NCI-H1417 (cell line): Measurements from ENCODE around the gene ADAMTS19.
A peak's percentile ranks its signal among the peaks of the same experiment; 100 is the strongest.

Source experiments
- DNase-seq, 3 experiments: peaks; one replicate each; lab custom pipeline; 2025; lab: John Stamatoyannopoulos, UW

Gene ADAMTS19

DNA sequence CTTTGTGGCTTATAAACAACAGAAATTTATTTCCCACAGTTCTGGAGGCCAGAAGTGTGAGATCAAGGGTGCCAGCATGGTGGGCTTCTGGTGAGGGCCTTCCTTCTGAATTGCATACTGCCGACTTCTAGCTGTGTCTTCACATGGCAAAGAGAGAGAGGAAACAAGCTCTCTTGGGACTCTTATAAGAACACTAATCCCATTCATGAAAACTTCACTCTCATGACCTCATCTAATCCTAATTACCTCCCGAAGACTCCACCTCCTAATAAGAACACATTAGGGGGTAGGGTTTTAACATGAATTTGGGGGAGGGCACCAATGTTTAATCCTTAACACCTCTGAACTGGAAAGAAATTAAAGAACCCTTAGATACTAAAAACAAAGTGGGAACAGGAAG is 211.9 kb downstream of the ADAMTS19 start:
- no peak for DNase-seq

DNA sequence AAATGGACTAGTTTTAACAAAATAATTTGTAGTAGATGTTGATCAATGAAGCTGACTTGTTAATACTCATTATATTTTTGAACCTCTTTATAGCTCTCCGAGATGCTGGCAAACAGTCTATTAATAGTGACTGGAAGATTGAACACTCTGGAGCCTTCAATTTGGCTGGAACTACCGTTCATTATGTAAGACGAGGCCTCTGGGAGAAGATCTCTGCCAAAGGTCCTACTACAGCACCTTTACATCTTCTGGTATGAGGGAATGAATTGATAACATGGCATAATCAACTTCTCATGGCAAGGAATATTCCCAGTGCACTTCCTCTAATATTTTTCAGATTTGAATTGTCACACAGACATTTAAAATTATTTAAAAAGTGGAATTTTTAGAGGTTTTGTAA is 219.6 kb downstream of the ADAMTS19 start:
- no peak for DNase-seq

DNA sequence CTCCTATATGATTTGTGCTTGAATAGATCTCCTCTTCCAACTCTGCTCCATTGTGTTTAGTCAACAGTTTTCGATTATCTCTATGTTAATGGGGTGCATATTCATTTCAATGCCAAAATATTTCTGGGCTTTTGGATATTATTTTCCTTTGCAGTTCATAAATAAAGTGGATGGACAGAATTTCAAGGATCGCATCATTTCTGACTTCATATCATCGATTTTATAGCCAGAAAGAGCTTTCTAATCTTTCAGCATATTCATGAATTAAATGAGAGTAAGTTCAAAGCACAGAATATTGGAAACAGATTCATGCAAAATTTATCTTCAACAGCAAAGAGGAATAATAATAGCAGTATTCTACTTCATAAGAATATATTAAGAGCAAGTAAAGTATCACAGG is 227.8 kb downstream of the ADAMTS19 start:
- DNase-seq, result no peak

DNA sequence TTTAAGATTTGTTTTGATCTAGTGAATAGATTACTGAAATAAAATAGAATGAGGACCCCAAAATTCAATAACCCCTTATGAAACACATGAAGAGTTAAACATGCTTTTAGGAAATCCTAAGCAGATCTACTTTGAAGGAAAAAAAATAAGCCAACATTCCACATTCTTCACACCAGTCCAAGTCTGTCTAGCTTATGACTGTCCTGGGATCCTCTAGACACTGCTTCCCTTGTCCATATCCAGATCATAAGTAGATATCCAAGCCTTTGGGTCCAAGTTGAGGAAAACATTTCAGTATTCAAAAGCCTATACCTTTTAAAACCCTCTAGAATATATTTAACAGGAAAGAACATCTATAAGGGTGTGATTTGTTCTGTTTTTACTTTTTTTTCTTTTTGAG is 228.9 kb downstream of the ADAMTS19 start:
- DNase-seq, result no peak

DNA sequence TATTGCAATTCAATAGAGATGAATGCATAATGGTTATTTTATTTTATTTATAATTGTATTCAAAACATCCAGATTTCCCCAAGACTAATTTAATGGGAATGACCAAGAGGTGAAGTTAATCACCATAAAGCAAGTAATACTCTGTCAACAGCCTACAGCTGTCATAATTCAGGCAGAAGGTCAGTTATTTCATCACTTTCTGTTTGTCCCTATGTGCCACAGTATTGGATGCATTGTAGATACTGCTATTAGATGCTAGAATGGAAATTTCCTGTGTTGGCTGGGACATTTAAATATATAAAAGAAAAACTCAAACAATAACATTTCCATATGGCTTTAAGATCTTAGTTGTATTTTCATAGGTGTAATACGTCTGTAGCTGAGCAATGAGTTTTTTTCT is 231.1 kb downstream of the ADAMTS19 start:
- DNase-seq, result no peak

DNA sequence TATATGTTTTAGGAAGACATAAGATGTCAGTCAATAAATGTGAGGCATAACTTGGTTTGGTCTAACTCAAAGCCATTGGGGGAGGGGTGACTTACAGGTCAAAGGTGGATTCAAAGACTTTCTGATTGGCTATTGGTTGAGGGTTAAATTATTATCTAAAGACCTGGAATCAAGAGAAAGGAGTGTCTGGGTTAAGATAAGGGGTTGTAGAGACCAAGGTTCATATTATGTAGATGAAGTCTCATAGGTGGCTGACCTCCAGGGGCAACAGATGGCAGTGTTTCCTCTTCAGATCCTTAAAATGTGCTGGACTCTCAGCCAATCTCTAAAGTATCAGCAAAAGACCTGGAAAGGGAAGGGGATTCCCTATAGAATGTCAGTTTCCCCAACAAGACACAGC is 236.5 kb downstream of the ADAMTS19 start:
- no peak for DNase-seq

DNA sequence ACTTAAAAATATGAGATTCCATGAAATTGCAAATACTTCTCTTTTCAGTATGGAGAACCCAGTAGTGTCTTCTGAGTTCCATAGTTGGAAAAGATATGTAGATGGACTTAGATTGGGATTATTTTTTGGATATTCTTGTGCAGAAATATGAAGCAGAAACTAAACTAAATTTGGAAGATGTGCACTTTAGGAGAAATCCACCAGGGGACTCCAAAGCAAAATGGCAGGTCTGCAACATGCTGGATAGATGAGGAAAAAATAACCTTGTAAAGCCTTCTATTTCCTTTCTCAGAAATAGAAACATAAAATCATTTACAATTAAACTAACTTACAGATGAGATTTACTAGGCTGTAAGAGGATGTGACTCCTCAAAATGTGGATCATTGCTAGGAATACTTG is 238.6 kb downstream of the ADAMTS19 start:
- DNase-seq, result no peak

DNA sequence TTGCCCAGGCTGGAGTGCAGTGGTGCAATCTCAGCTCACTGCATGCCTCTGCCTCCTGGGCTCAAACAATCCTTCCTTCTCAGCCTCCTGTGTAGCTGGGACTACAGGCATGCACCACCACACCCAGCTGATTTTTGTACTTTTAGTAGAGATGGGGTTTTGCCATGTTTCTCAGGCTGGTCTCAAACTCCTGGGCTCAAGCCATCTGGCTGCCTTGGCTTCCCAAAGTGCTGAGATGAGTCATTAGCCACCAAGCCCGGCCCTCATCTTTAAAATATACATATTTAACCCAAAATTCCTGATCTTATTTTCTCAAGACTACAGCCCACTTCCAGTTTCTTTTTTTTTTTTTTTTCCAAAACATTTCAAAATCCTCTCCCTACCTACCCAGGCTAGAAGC is 256.1 kb downstream of the ADAMTS19 start:
- DNase-seq, result no peak

DNA sequence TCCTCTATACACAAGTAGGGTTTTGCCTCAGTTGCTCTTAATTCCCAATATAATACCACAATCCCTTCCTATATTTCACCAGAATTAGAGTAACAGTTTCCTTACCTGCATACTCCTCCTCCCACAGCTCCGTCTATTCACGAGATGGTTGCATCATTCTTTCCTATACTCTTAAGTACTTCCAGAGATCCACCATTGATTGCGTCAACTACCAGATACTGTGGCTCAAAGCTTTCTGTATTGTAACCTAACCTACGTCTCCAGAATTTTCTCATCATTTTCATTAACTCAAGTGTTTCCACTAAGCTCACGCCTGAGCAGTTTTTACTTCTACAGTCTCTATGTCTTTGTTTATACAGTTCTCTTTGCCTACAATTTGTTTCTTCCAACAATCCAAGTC is 256.6 kb downstream of the ADAMTS19 start:
- no peak for DNase-seq

DNA sequence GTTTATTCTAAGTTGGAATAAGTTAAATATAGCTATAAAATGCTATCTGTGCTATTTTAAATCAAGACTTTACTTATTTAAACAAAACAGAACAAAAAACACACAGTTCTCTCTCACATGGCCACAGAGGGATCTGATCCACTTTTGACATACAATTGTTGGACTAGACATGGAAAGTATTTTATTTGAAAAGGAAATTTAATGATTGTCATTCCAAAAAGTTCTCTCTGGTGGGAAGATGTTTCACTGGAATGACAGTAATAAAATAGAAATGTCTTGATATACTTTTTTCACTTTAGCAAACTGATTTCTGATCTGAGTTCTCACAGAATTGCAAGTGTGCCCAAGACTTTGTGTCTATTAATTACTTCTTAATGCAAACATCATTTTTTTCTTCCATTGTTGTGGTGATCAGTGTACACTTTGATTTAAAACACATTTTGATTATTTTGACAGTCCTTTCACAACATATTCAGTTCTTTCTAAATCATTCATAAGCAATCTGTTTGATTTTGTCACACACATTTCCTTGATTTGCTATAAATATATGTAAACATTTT is 257.7 kb downstream of the ADAMTS19 start:
- no peak for DNase-seq

DNA sequence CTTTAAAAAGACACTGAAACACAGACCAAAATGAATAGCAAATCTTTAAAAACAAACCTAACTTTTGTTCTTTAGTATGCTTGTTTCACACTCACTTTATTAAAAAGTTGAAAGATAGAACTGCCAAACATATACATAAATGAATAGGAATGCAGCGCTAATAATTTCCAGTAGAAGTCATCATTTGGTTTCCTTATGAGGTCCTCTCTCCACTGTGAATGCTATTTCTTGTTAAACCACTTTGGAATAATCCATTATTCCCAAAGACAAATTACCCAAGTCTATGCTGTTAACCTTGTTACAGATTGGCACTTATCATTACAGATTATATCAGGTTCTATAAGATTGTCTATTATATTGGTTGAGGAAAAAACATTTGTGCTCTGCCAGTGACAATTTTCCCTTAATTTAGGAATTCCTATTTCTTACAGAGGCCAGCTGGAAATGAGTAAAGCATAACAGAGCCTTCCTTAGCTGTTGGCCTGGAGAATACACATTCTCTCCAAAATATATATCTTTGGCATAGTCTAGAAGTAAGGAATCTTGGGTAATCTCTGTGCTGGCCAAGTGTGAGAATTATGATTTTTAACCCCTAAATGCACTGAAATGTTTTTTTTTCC is 258.5 kb downstream of the ADAMTS19 start:
- no peak for DNase-seq

DNA sequence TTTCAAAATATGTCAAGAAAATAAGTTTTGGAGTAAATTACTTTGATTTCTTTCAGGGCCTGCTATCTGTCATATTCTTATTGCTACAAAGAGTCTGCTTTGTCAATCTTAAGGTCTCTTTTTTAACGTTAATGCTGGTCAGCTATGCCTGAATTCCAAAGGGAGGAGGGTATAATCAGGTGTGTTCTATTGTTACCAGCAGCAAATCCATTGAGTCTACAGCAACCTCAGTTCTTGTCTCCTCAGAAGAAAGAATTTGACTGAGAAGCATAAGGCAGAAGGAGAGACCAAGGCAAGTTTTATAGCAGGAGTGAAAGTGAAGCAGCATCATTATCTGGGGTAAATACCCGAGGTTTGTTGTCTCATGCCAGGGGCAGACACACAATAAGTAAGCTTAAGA is 264.1 kb downstream of the ADAMTS19 start:
- no peak for DNase-seq

DNA sequence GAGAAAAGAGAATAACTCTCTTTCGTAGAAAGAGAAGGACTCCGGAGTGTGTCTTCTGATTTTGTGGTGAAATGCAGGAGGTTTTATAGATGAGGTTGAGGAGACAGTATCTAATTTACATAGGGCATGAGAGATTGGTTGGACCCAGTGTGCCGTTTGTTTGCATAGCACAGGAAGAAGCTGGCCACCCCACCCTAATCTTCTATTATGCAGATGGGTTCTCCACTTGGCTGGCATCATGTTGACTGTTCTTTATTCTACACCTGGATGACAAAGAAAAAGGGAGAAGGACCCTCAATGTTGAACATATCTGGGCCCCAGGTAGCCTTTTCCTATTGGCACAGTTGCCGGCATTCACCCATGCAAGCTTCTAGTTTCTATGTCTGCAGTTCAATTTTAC is 264.5 kb downstream of the ADAMTS19 start:
- DNase-seq, result no peak

DNA sequence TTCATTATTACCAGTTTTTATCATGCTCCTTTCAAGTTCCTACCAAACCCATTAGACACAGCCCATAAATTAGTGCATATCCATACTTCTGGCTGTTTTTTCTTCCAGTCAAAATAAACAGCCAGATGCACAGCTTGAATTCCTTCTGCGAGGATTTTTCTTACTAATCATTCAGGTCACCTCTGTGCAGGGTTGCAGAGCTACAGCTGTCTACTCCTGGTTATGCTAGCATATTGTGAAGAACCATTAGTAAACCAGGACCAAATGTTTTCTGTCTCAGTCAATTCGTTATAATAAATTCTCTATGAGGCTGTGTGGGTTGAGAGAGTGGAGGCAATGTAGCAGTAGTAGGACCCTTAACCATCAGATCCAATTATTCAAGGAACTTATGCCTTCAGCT is 279.7 kb downstream of the ADAMTS19 start:
- no peak for DNase-seq

DNA sequence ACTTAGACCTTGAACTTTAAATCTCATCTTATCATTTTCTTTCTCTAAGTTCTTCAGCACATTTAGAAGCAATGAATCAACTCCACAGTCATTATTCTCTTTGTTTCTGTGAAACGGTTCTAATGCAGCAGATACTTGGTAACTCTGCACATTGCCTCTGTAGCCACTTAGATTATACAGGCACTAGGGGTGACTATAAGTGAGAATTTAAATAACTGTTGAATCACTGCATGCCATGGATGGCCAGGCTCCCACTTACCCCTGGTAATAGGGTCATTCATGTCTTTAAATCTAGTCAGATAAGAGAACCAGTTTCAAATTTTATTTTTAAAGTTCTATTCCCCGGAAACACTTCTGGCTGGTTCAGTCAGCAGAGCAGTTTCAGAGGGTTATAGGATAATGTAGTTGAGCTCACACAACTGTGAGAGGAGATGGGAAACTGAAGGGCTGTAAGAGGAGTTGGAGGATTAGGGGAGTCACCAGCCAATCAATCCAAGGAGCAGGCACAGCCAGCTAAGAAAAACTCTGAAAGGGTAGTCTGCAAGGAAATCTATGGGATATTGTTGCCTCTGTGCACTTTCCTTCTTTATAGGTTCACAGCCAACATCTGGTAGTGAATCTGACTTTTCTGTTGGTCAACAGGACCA is 283.6 kb downstream of the ADAMTS19 start:
- DNase-seq, result no peak

DNA sequence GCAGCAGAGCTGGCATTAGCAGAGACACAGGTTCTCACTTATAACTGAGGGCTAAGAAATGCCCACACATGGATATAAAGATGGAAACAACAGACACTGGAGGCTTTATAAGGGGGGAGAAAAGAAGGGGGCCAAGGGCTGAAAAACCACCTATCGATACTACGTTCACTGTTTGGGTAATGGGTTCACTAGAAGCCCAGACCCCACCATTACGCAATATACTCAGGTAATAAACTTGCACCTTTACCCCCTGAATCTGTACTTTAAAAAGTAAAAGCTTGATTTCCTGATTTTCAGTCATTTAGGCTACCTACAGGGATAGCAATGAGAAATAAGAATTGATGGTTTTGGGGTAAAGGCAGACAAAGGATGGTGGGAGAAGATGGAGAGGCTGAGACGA is 285.9 kb downstream of the ADAMTS19 start:
- DNase-seq, result no peak

DNA sequence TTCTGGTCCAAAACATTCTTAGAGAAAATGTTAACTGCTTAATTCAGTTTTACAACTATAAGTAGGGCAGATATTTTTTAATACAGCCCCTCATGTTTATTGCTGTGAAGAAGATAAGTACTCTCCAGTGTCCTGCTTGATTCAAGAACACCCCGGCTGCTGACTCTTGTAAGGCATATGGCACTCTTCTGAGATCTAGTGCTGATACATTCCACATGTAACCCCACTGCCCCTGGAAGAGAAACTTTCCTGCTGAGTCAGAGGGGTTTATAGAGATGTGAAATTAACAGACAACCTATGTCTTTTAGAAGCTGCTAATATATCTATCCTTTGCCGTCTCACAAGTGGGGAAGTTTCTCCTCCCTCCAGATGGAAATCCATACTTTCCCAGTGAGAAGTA is 286.8 kb downstream of the ADAMTS19 start:
- DNase-seq, result no peak

DNA sequence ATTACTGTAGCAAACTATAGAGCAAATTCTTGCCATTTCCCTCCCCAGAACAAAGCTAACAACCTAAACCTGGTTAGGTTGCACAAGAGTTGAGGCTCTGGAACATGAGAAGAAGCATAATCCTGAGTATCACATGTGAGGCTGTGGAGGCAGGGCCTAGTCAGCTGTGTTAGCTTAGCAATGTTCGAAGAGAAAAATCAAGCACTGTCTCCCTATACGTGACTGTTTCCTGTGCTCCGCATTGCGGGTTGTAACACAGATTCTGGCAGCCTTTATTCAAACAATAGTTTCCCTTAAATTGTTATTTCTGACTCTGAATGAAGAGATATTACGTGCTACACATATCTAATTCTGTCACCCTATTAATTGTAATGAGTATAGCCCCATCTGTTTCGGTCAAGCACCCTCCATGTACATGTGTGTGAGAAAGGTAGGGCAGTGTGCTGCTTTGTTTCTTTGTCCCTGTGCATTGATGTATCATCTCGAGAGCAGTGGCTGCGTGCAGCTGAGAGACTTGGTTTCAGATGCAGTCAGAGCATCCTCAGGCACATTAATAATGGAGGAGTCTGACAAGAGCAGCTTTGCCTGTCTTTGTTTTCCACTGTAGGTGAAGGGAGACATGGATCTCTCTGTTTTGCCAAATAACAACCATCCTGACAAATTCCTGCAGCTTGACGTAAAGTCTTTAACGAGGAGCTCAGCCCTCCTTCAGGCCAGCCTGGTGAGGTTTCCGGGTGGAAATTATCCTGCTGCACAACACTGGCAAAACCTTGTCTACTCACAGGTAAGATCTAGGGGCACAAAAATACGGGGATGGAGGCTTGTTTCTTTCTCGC is 287.7 kb downstream of the ADAMTS19 start, which contains the start of gene MINAR2:
Gene MINAR2 (plus strand): TSS at position 523 of the 836 bp plus-strand sequence. CDS start 97 bp downstream, at position 620.
- no peak for DNase-seq

DNA sequence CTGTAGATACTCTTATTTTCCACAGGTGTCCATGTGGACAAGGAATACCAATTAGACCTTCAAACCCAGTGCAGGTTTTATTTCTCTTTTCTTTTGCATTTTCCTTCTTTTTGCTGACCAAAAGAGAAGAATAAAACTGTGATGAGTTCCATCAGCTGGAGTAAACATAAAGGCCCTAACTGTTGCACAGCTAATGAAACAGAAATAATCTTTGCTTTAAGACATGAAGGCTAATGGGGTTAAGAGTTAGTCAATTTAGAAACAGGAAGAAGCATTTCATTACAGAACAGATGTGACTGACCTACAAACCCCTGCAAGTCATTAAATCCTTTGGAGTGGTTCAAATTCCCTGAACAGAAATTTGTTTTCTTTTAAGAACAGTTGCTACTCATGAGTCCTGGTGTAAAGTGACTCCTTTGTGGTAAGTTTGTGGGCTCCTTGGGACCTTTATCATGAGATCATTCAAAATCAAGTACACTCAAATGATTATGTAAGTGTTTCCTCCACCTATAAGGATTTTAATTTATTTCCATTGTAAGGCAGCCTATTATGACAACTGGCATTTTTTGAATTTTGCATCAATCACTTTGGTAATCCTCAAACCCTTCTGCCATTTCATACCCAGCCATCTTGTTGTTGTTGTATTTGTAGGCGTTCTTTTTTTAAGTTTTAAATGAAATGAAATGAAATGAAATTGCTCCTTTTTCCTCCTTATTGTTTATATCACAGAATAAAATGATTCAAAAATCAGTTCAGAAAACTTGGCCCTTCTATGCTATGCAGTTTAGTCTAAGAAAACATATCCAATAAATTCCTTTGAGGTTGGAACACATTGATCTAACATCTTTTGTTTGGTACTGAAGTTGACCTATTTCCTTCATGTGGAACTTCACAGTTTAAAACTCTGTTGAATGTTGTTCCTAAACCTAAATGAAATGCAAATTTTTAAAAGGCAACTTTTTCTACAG is 289.1 kb downstream of the ADAMTS19 start:
- peak in 1 of 3 experiments; percentile 14 for DNase-seq

DNA sequence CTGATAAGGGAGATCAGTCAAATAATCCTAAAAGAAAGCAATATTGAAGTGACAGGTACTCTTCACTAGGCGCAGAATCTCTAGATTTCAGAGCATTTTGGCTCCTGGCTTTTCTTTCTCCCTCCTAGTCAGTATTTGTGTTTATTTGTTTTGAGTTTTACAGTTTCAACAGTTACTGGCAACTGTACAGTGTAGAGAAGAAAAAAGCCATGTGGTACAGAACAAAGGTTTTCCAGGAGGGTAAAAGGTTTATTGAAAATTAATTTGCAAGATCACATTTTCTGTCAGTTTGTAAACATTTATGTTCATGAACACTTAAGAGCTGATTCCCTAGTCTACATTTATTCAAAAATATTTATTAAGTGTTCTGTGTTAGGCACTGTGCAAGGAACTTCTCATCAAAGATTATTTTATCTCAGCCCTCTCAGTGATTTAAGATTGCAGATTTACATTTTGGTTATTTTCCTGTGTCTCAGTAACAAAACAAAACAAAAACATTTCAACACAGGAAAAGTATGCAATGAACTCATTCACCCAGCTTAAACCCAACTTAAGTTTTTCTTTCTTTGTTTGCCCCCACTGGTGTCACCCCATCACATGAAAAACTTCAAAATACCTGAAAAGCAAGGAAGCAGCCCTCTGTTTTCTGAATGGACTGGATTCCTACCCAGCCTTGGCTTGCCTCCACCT is 300.7 kb downstream of the ADAMTS19 start:
- DNase-seq, result no peak

DNA sequence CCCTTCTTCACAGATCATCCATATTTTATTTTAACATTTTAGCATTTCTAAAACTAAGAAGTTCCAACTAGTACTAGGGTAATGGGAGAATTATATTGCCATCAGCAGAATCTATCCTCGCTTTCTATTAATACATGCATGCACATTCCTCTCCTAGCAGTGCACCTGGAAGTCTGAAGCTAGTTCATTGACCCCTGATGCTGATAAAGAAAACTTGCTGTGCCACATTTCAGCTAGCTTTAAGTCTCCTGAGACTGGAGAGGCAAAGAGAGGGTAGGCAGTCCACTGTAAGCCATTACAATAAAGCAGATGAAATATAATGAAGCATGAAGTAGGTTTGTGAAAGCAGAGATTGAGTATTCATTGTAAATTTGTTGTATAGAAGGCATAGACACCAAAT is 303.6 kb downstream of the ADAMTS19 start:
- DNase-seq, result no peak
